ENCODE measurements around the gene IRF3. TPM values are rescaled to one million over a fixed set of nuclear protein-coding genes. Genes with fewer than 3 reads are reported as not detected.

Gene IRF3
- total and polyA plus RNA-seq, 2 of the 4 experiments (the other 2 are of a cell fraction), result 39.6 to 65.2 TPM

GRCh38 chr19:49660338-49660961 is 5.2 kb downstream of the IRF3 start:
- dilution Hi-C loops (cut with HindIII; ENCODE audit: low sequenced_read_pairs, unreplicated experiment) (no loop called here), in situ Hi-C loops (cut with MboI; ENCODE audit: low sequenced_read_pairs) (loop anchor here (10.0 kb wide), 1 partner anchor 166 kb away; the partner anchor contains the start of gene RPS11), intact Hi-C loops (cut with micrococcal nuclease) (no loop called here)
- Histone ChIP-seq H2BK15ac (ENCODE audit: low read depth, low read length) (no peak overlapping the region), H3K9ac (ENCODE audit: low read depth, low read length) (no peak overlapping the region), H3K9me3 (ENCODE audit: control insufficient read depth, insufficient read depth, low read length) (no peaks in the 10 kb centered on the region), H3K4me1 (ENCODE audit: control insufficient read depth, insufficient read depth, low read length) (peaks cover 4% of the 10 kb centered on the region), H4K20me1 (ENCODE audit: insufficient read depth, low read length) (peaks cover 27% of the 10 kb centered on the region), H3K4me2 (ENCODE audit: low read depth, low read length) (no peak overlapping the region), H3K27me3 (ENCODE audit: control insufficient read depth, insufficient read depth, low read length) (no peaks in the 10 kb centered on the region), H2AK5ac (ENCODE audit: low read depth, low read length) (no peak overlapping the region), H3K18ac (ENCODE audit: low read depth, low read length) (no peak overlapping the region), H2AFZ (replicated peaks; ENCODE audit: low read length, poor library complexity) (no peak overlapping the region), H3K14ac (replicated peaks; ENCODE audit: low read depth, low read length) (no peak overlapping the region), H2AK9ac (replicated peaks; ENCODE audit: low read depth, low read length, poor library complexity) (no peak overlapping the region), H3K56ac (ENCODE audit: extremely low read depth, insufficient read depth, low read length) (no peak overlapping the region), H4K91ac (ENCODE audit: insufficient read depth, low read depth, low read length) (no peak overlapping the region), H3K4ac (ENCODE audit: low read depth, low read length) (no peak overlapping the region), H3K27ac (ENCODE audit: insufficient read depth, low read length) (no peak overlapping the region), H3K36me3 (ENCODE audit: control insufficient read depth, insufficient read depth, low read length) (peaks cover 62% of the 10 kb centered on the region), H2BK20ac (ENCODE audit: low read depth, low read length) (no peak overlapping the region), H2BK5ac (ENCODE audit: low read depth, low read length, poor library complexity, severe bottlenecking) (no peak overlapping the region), H2BK120ac (ENCODE audit: low read depth, low read length) (no peak overlapping the region), H3K4me3 (ENCODE audit: insufficient read depth, low read depth, low read length) (no peak overlapping the region), H3K79me1 (ENCODE audit: low read depth in 1 of 2, low read length in 2 of 2) (peaks cover 11 to 54% of the 10 kb centered on the region in 2 experiments; a peak in 3 of 4 replicates), H4K8ac (ENCODE audit: low read depth in 2 of 2, low read length in 2 of 2) (no peak overlapping the region), H3K23ac (ENCODE audit: low read depth, low read length) (no peak overlapping the region), H3K9me1 (ENCODE audit: insufficient read depth, low read length) (peaks cover 3% of the 10 kb centered on the region; the same call in 1 of the 2 replicates), H4K5ac (ENCODE audit: low read depth, low read length) (no peak overlapping the region)
- ATAC-seq (ENCODE audit: low read depth), result no peak
- POLR2A ChIA-PET (ENCODE audit: unreplicated experiment), result no interaction called here
- WGBS, 2 experiments (ENCODE audit: extremely low coverage in 2 of 2, insufficient read length in 1 of 2), result 100% methylated on average over 1 of the region's 15 CpGs; no CpG with 5 or more reads in 1 of the 2 experiments
- no TSS peak for BruUV-seq (replicated peaks)
- no peak for DNase-seq
- CTCF ChIA-PET, result no interaction called here
- TF ChIP-seq SMC3 (IDR thresholded peaks at IDR 0.05; ENCODE audit: low read depth, low read length) (no peak), MAZ (IDR thresholded peaks at IDR 0.05; ENCODE audit: borderline replicate concordance, low read depth, low read length) (no peak), CHD1 (IDR thresholded peaks at IDR 0.05; ENCODE audit: low read depth, low read length) (no peak), BHLHE40 (IDR thresholded peaks at IDR 0.05; ENCODE audit: low read depth, low read length) (no peak), RFX5 (IDR thresholded peaks at IDR 0.05; ENCODE audit: low read depth, low read length) (no peak), MXI1 (IDR thresholded peaks at IDR 0.05; ENCODE audit: borderline replicate concordance, low read depth, low read length) (no peak), RCOR1 (IDR thresholded peaks at IDR 0.05; ENCODE audit: insufficient replicate concordance, low read length) (no peak), ELK1 (IDR thresholded peaks at IDR 0.05; ENCODE audit: borderline replicate concordance, low read depth, low read length) (no peak)

Data from IMR-90 (cell line).